Lower lobe of right lung (tissue), 2 donors: ENCODE data around the gene GIMAP8. TPM values are rescaled to one million over a fixed set of nuclear protein-coding genes. Genes with fewer than 3 reads are reported as not detected.

Experiments used
- ATAC-seq, 2 donors: fragments of 200-7000 bp; cut with Tn5 transposase; one replicate each; pipeline ENCODE4 v1.9.1; 2020 to 2022; ENCODE audit warnings: mild to moderate bottlenecking in 2 of 2, moderate library complexity in 2 of 2
- DNase-seq: peaks from one replicate; pipeline ENCODE4 v3.0.0-alpha.2; 2020
- H3K27ac ChIP-seq: fragments of 200-600 bp; one replicate; pipeline ENCODE4 v1.8.0; 2022
- H3K27me3 ChIP-seq: fragments of 200-600 bp; one replicate; pipeline ENCODE4 v1.8.0; 2022; ENCODE audit warnings: low read depth
- H3K36me3 ChIP-seq: fragments of 200-600 bp; one replicate; pipeline ENCODE4 v1.8.0; 2022; ENCODE audit warnings: mild to moderate bottlenecking
- H3K4me1 ChIP-seq: fragments of 200-600 bp; one replicate; pipeline ENCODE4 v1.8.0; 2022
- H3K4me3 ChIP-seq: fragments of 200-600 bp; one replicate; pipeline ENCODE4 v1.8.0; 2022; ENCODE audit warnings: mild to moderate bottlenecking
- H3K9me3 ChIP-seq: fragments of 200-600 bp; one replicate; pipeline ENCODE4 v1.8.0; 2022
- CTCF ChIP-seq: fragments of 200-600 bp; IDR thresholded peaks from one replicate; pipeline ENCODE4 v1.8.0; 2022; ENCODE audit warnings: antibody characterized with exemption, mild to moderate bottlenecking
- intact Hi-C: fragments of 100-400 bp; cut with DNase I; formaldehyde crosslinking; loops from one replicate; pipeline ENCODE4 v1.11.0; 2022
- total RNA-seq: library from RNA; stranded (reverse); fragmentation: NEBNext Ultra II Directional; extraction: Animal tissue kit (Norgen Biotek cat#: 25700); gene quantifications from one replicate; pipeline ENCODE4 v1.2.1, GENCODE V29; 2021
- donor health status: DM: no; HTN: yes; CAD: no; lungs with severe emphysema.

Gene GIMAP8
- total RNA-seq, 1 donor from 2014 or later, result 44.4 TPM

DNA sequence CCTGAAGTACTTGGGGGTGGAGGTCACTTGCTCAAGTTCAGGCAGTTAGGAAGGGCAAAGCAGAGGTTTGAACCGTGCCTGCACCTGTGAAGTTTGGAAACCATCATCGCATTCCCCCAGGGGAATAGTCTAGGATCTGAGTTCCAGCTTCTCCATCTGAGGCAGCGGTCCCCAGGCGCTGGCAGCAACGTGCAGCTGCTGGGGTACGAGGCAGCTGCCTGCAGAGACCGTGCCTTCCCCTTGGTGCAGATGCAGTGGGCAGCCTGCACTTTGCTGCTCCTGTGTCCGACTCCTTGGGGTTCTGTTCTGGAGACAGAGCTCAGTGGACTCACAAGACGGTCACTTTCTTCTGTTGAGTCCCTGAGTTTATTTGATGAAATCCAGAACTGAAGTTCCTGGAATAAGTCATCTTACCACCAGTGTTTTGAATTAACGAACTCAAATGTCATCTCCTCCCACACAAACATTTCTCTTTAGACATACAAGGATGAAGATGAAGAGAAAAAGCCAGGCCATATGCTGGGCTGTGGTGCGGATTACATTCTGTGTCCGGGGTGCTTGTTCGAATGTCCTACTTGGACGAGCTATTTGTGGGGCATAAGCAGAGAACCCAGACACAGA lies 19.9 kb upstream of the GIMAP8 start:
- no peaks in the 10 kb centered on the region for H3K36me3 ChIP-seq
- DNase-seq (no peak), ATAC-seq (no peak)
- no peaks in the 10 kb centered on the region for H3K9me3 ChIP-seq
- H3K4me1 ChIP-seq, result peaks cover 30% of the 10 kb centered on the region
- no peak overlapping the region for H3K4me3 ChIP-seq
- H3K27ac ChIP-seq, result no peak overlapping the region
- H3K27me3 ChIP-seq, result no peaks in the 10 kb centered on the region
- TF ChIP-seq CTCF, result no peak
- intact Hi-C loops, result no loop called here

- H3K27ac ChIP-seq, result no peak overlapping the region
- peak in 1 of 2 donors; percentile 22 for ATAC-seq
- DNase-seq, result no peak
- no peak overlapping the region for H3K4me3 ChIP-seq
- H3K4me1 ChIP-seq, result peaks cover 30% of the 10 kb centered on the region
- H3K36me3 ChIP-seq, result no peaks in the 10 kb centered on the region
- intact Hi-C loops, result no loop called here
- H3K27me3 ChIP-seq, result no peaks in the 10 kb centered on the region
- TF ChIP-seq CTCF, result no peak
- H3K9me3 ChIP-seq, result no peaks in the 10 kb centered on the region
Observed at GRCh38 chr7:150431839-150432658, 18.4 kb upstream of the GIMAP8 start.

DNA sequence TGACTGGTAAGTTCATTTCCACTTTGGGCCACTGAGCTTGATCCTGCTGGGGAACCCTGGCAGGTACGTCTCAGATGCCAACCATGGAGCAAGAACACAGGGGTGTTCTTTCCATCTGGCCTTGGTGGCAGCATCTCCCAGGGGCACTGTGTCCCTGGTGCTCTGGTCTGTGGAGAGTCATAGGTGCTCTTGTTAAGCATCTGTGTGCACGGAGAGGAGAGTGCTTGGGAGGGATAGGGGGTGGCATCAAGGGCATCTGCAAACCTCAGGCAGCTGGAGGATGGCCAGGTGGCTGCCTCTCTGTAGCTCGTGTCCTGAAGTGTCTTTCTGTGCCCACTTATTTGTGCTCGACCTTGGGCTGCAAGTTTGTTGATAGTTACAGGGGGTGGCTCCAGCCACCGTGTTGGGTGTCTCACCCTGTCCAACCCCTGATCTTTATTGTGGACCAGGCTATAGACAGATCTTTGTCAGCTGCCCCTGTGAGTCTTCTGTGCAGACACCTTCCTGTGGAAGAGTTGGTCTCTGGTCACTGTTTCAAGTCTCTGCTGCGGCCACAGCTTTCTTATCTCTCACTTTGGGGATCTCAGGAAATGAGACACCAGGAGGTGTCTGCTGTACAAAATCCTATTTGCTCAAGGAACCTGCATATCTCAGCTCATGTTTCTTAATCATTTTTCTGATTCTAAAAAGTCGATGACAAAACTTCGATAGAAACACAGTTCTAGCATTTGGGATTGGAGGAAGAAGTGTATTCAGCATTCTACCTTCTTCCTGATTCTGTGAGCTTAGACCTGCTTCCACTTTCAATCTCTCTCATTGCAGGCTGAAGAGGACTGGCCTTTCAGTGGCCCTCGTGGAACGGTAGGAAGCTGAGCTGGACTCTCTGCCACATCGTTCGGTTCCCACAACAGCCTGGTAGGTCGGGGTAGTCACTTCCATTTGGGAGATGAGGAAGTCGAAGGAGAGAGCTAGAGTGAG lies 17.2 kb upstream of the GIMAP8 start:
- H3K4me1 ChIP-seq, result peaks cover 27% of the 10 kb centered on the region
- ATAC-seq, result peak; percentile 45 to 51
- no peak for DNase-seq
- H3K27ac ChIP-seq, result no peak overlapping the region
- H3K4me3 ChIP-seq, result peak overlapping the region; percentile 23
- intact Hi-C loops, result no loop called here
- no peaks in the 10 kb centered on the region for H3K27me3 ChIP-seq
- H3K36me3 ChIP-seq, result no peaks in the 10 kb centered on the region
- no peak for TF ChIP-seq CTCF
- H3K9me3 ChIP-seq, result no peaks in the 10 kb centered on the region

DNA sequence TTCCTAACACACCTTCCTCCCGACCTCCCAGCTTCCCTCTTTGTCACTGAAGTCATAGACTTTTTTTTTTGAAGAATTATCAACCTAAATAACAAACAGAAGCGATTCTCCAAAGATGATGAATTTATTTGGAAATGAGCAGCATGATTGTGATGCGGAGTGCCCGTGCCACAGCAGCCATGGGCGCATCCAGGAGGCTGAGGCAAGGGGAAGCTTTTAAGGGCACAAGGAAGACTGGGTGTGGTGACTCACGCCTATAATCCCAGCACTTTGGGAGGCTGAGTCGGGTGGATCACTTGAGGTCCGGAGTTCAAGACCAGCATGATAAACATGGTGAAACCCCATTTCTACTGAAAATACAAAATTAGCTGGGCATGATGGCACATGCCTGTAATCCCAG lies 16.2 kb upstream of the GIMAP8 start:
- Histone ChIP-seq H3K4me1 (peaks cover 17% of the 10 kb centered on the region), H3K9me3 (no peaks in the 10 kb centered on the region), H3K4me3 (peak overlapping the region; percentile 23), H3K27me3 (no peaks in the 10 kb centered on the region), H3K27ac (no peak overlapping the region), H3K36me3 (no peaks in the 10 kb centered on the region)
- DNase-seq (no peak), ATAC-seq (no peak)
- no peak for TF ChIP-seq CTCF
- intact Hi-C loops, result no loop called here

DNA sequence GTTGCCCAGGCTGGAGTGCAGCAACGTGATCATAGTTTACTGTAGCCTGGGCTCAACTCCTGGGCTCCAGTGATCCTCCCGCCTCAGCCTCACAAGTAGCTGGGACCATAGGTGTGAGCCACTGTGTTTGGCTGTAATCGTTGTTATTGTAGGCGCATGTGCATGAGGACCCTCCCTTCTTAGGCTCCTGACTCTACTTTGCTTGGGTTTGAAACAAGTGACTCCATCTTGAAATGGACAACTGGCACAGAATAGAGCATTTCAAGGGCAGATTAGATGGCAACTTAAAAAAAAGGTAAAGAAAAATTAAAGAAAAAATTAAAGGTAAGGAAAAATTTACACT lies 15.4 kb upstream of the GIMAP8 start:
- peaks cover 14% of the 10 kb centered on the region for H3K4me1 ChIP-seq
- no peaks in the 10 kb centered on the region for H3K9me3 ChIP-seq
- no peaks in the 10 kb centered on the region for H3K27me3 ChIP-seq
- TF ChIP-seq CTCF, result no peak
- H3K27ac ChIP-seq, result no peak overlapping the region
- no peak for DNase-seq
- H3K4me3 ChIP-seq, result no peak overlapping the region
- no peaks in the 10 kb centered on the region for H3K36me3 ChIP-seq
- no peak for ATAC-seq
- intact Hi-C loops, result no loop called here
